ENCODE data around the gene RPL18. TPM values are rescaled to one million over a fixed set of nuclear protein-coding genes. Genes with fewer than 3 reads are reported as not detected.

Gene RPL18
- total and polyA plus RNA-seq, 4 experiments from 2014 or later: 2,084 to 2,448 (median 2,268) TPM

- CTCF ChIA-PET (ENCODE audit: partially characterized antibody): interaction anchor here (0.6 to 2.6 kb wide), 19 partner anchors 8 to 326 kb away, joined by 3 to 34 read pairs (median 7); partner anchors contain the start of genes DBP, HSD17B14, RPL18 and SPHK2
- intact Hi-C loops (cut with micrococcal nuclease): loop anchor here (5.0 kb wide), 1 partner anchor 322 kb away; the partner anchor contains the start of gene FTL
- Histone ChIP-seq H3K4me3 (ENCODE audit: low read length in 2 of 2) (peak overlapping the region; percentile 85 to 87), H3K27ac (ENCODE audit: low read depth, low read length) (peak overlapping the region; percentile 77), H3K9me3 (ENCODE audit: control insufficient read depth in 1 of 2, low read length in 2 of 2) (no peaks in the 10 kb centered on the region), H3K4me1 (ENCODE audit: insufficient read depth, low read length) (peaks cover 46% of the 10 kb centered on the region), H3K27me3 (ENCODE audit: insufficient read depth, low read length) (no peaks in the 10 kb centered on the region), H3K36me3 (ENCODE audit: insufficient read depth, low read length) (no peaks in the 10 kb centered on the region)
- peak overlapping the region; percentile 83 to 97 (median 93) for H3K27ac Mint-ChIP-seq
- POLR2A ChIA-PET (ENCODE audit: partially characterized antibody): interaction anchor here (0.8 to 4.1 kb wide), 26 partner anchors 8 to 1205 kb away, joined by 3 to 76 read pairs (median 7); partner anchors contain the start of genes DBP, FTL, PPP1R15A and RPL18
- H3K4me1 Mint-ChIP-seq: peaks cover 23 to 57% (median 41%) of the 10 kb centered on the region in 4 donors
- peak; percentile 75 to 85 (median 76) for DNase-seq
- no peaks in the 10 kb centered on the region for H3K27me3 Mint-ChIP-seq
- H3K36me3 Mint-ChIP-seq: no peaks in the 10 kb centered on the region
- peaks cover 0 to 1% (median 0%) of the 10 kb centered on the region in 8 donors for H3K9me3 Mint-ChIP-seq
- H3K4me3 Mint-ChIP-seq: peak overlapping the region; percentile 86 to 98 (median 93)
Measured at GRCh38 chr19:48644839-48645619, 26.1 kb upstream of the RPL18 start.

- Mint-ChIP-seq H3K4me1 (peaks cover 22 to 56% (median 41%) of the 10 kb centered on the region in 4 donors), H3K27ac (peak overlapping the region in 4 of 7 donors; percentile 70 to 97 (median 84)), H3K9me3 (peaks cover 0 to 1% (median 0%) of the 10 kb centered on the region in 8 donors), H3K36me3 (no peaks in the 10 kb centered on the region), H3K27me3 (no peaks in the 10 kb centered on the region), H3K4me3 (peak overlapping the region in 4 of 8 donors; percentile 12 to 96 (median 54))
- no peaks in the 10 kb centered on the region for H3K27me3 ChIP-seq (ENCODE audit: insufficient read depth, low read length)
- H3K4me1 ChIP-seq (ENCODE audit: insufficient read depth, low read length): peaks cover 46% of the 10 kb centered on the region
- peak overlapping the region; percentile 31 for H3K27ac ChIP-seq (ENCODE audit: low read depth, low read length)
- intact Hi-C loops (cut with micrococcal nuclease): no loop called here
- H3K9me3 ChIP-seq (ENCODE audit: control insufficient read depth in 1 of 2, low read length in 2 of 2): no peaks in the 10 kb centered on the region
- CTCF ChIA-PET (ENCODE audit: partially characterized antibody): interaction anchor here (1.7 to 2.6 kb wide), 4 partner anchors 7 to 31 kb away, joined by 4 to 34 read pairs (median 12); partner anchors contain the start of genes DBP, RPL18 and SPHK2
- POLR2A ChIA-PET (ENCODE audit: partially characterized antibody): interaction anchor here (1.0 to 4.1 kb wide), 12 partner anchors 7 to 348 kb away, joined by 3 to 76 read pairs (median 12); partner anchors contain the start of genes DBP, PPP1R15A, RPL18 and SPHK2
- DNase-seq: peak in 1 of 5 donors; percentile 32
- no peaks in the 10 kb centered on the region for H3K36me3 ChIP-seq (ENCODE audit: insufficient read depth, low read length)
- H3K4me3 ChIP-seq (ENCODE audit: low read length in 2 of 2): no peak overlapping the region
Measured at GRCh38 chr19:48644355-48644754, 25.4 kb upstream of the RPL18 start.

- no peak overlapping the region for H3K27ac ChIP-seq (ENCODE audit: low read depth, low read length)
- Mint-ChIP-seq H3K27me3 (no peaks in the 10 kb centered on the region), H3K27ac (no peak overlapping the region), H3K9me3 (peaks cover 0 to 4% (median 0%) of the 10 kb centered on the region in 8 donors), H3K4me1 (peaks cover 29 to 59% (median 45%) of the 10 kb centered on the region in 4 donors), H3K36me3 (peaks cover 0 to under 1% of the 10 kb centered on the region in 2 donors), H3K4me3 (no peak overlapping the region)
- CTCF ChIA-PET (ENCODE audit: partially characterized antibody): interaction anchor here (1.2 kb wide), 1 partner anchor 153 kb away, joined by 3 read pairs; no protein-coding TSS in a partner anchor
- no peak overlapping the region for H3K4me3 ChIP-seq (ENCODE audit: low read length in 2 of 2)
- H3K4me1 ChIP-seq (ENCODE audit: insufficient read depth, low read length): peaks cover 47% of the 10 kb centered on the region
- intact Hi-C loops (cut with micrococcal nuclease): no loop called here
- H3K36me3 ChIP-seq (ENCODE audit: insufficient read depth, low read length): no peaks in the 10 kb centered on the region
- no peak for DNase-seq
- H3K9me3 ChIP-seq (ENCODE audit: control insufficient read depth in 1 of 2, low read length in 2 of 2): no peaks in the 10 kb centered on the region
- no peaks in the 10 kb centered on the region for H3K27me3 ChIP-seq (ENCODE audit: insufficient read depth, low read length)
- POLR2A ChIA-PET (ENCODE audit: partially characterized antibody): interaction anchor here (1.0 to 4.1 kb wide), 3 partner anchors 11 to 153 kb away, joined by 3 to 76 read pairs (median 8); partner anchors contain the start of genes RPL18 and SPHK2
Measured at GRCh38 chr19:48642862-48643261, 23.9 kb upstream of the RPL18 start.

- Histone ChIP-seq H3K27ac (ENCODE audit: low read depth, low read length) (no peak overlapping the region), H3K9me3 (ENCODE audit: control insufficient read depth in 1 of 2, low read length in 2 of 2) (no peaks in the 10 kb centered on the region), H3K27me3 (ENCODE audit: insufficient read depth, low read length) (no peaks in the 10 kb centered on the region), H3K36me3 (ENCODE audit: insufficient read depth, low read length) (no peaks in the 10 kb centered on the region), H3K4me3 (ENCODE audit: low read length in 2 of 2) (no peak overlapping the region), H3K4me1 (ENCODE audit: insufficient read depth, low read length) (peaks cover 38% of the 10 kb centered on the region)
- peaks cover 0 to 8% of the 10 kb centered on the region in 2 donors for H3K36me3 Mint-ChIP-seq
- ChIA-PET POLR2A (ENCODE audit: partially characterized antibody) (interaction anchor here (2.1 to 2.5 kb wide), 2 partner anchors 11 to 23 kb away, joined by 7 to 8 read pairs; partner anchors contain the start of genes RPL18 and SPHK2), CTCF (ENCODE audit: partially characterized antibody) (interaction anchor here (0.8 to 1.7 kb wide), 3 partner anchors 23 to 154 kb away, joined by 3 to 5 read pairs (median 4); partner anchors contain the start of genes RPL18 and SPHK2)
- H3K27ac Mint-ChIP-seq: peak overlapping the region in 1 of 7 donors; percentile 60
- peak in 1 of 5 donors; percentile 2 for DNase-seq
- H3K9me3 Mint-ChIP-seq: peaks cover 0 to 4% (median 0%) of the 10 kb centered on the region in 8 donors
- intact Hi-C loops (cut with micrococcal nuclease): no loop called here
- no peaks in the 10 kb centered on the region for H3K27me3 Mint-ChIP-seq
- H3K4me3 Mint-ChIP-seq: no peak overlapping the region
- peaks cover 27 to 61% (median 39%) of the 10 kb centered on the region in 4 donors for H3K4me1 Mint-ChIP-seq
Measured at GRCh38 chr19:48641850-48642249, 22.9 kb upstream of the RPL18 start.

- peak overlapping the region in 6 of 7 donors; percentile 17 to 100 (median 95) for H3K27ac Mint-ChIP-seq
- Histone ChIP-seq H3K4me1 (ENCODE audit: insufficient read depth, low read length) (peaks cover 30% of the 10 kb centered on the region), H3K27ac (ENCODE audit: low read depth, low read length) (no peak overlapping the region), H3K4me3 (ENCODE audit: low read length in 2 of 2) (no peak overlapping the region), H3K27me3 (ENCODE audit: insufficient read depth, low read length) (no peaks in the 10 kb centered on the region), H3K9me3 (ENCODE audit: control insufficient read depth in 1 of 2, low read length in 2 of 2) (no peaks in the 10 kb centered on the region), H3K36me3 (ENCODE audit: insufficient read depth, low read length) (no peaks in the 10 kb centered on the region)
- H3K9me3 Mint-ChIP-seq: peaks cover 0 to 4% (median 0%) of the 10 kb centered on the region in 8 donors
- peak overlapping the region; percentile 32 to 100 (median 44) for H3K4me3 Mint-ChIP-seq
- H3K36me3 Mint-ChIP-seq: peaks cover 0 to 14% of the 10 kb centered on the region in 2 donors
- H3K27me3 Mint-ChIP-seq: no peaks in the 10 kb centered on the region
- DNase-seq: peak in 1 of 5 donors; percentile 39
- intact Hi-C loops (cut with micrococcal nuclease): loop anchor here (5.0 kb wide), 1 partner anchor 353 kb away; the partner anchor contains the start of genes GYS1 and RUVBL2
- POLR2A ChIA-PET (ENCODE audit: partially characterized antibody): interaction anchor here (1.7 kb wide), 1 partner anchor 9 kb away, joined by 6 read pairs; no protein-coding TSS in a partner anchor
- H3K4me1 Mint-ChIP-seq: peaks cover 20 to 53% (median 31%) of the 10 kb centered on the region in 4 donors
- CTCF ChIA-PET (ENCODE audit: partially characterized antibody): interaction anchor here (0.7 to 1.2 kb wide), 3 partner anchors 34 to 332 kb away, joined by 3 to 4 read pairs (median 4); no protein-coding TSS in a partner anchor
Measured at GRCh38 chr19:48639483-48640375, 20.8 kb upstream of the RPL18 start.

- Mint-ChIP-seq H3K36me3 (peaks cover 0 to 21% of the 10 kb centered on the region in 2 donors), H3K27ac (peak overlapping the region; percentile 93 to 100 (median 99)), H3K27me3 (no peaks in the 10 kb centered on the region), H3K9me3 (peaks cover 0 to 4% (median 0%) of the 10 kb centered on the region in 8 donors), H3K4me3 (peak overlapping the region; percentile 89 to 100 (median 99)), H3K4me1 (peaks cover 20 to 54% (median 32%) of the 10 kb centered on the region in 4 donors)
- H3K9me3 ChIP-seq (ENCODE audit: control insufficient read depth in 1 of 2, low read length in 2 of 2): no peaks in the 10 kb centered on the region
- H3K27me3 ChIP-seq (ENCODE audit: insufficient read depth, low read length): no peaks in the 10 kb centered on the region
- ChIA-PET CTCF (ENCODE audit: partially characterized antibody) (no interaction called here), POLR2A (ENCODE audit: partially characterized antibody) (interaction anchor here (1.0 to 3.4 kb wide), 4 partner anchors 9 to 234 kb away, joined by 3 to 70 read pairs (median 6); partner anchors contain the start of genes FAM83E, RPL18 and SPHK2)
- peak overlapping the region; percentile 88 for H3K27ac ChIP-seq (ENCODE audit: low read depth, low read length)
- no peak for DNase-seq
- intact Hi-C loops (cut with micrococcal nuclease): loop anchor here (1.0 to 5.0 kb wide), 2 partner anchors 7 to 353 kb away; partner anchors contain the start of genes CA11, GYS1 and RUVBL2
- peaks cover 30% of the 10 kb centered on the region for H3K4me1 ChIP-seq (ENCODE audit: insufficient read depth, low read length)
- peak overlapping the region in 1 of 2 donors; percentile 52 for H3K4me3 ChIP-seq (ENCODE audit: low read length in 2 of 2)
- H3K36me3 ChIP-seq (ENCODE audit: insufficient read depth, low read length): no peaks in the 10 kb centered on the region
Measured at GRCh38 chr19:48638831-48639381, 19.9 kb upstream of the RPL18 start.

Measured in CD4-positive, alpha-beta memory T cell (primary cell).